Neuronal stem cell (in vitro differentiated cells): ENCODE measurements around the gene NSF.
A peak's percentile ranks its signal among the peaks of the same experiment; 100 is the strongest.
"Not testable (repeated sequence)": the region's sequence is repeated elsewhere in the genome, so short reads cannot be mapped to it uniquely, and the experiment has no call there.

Experiments used
- DNase-seq: peaks from one replicate; pipeline ENCODE4 v3.0.0-alpha.2; 2013; ENCODE audit warnings: low spot score
- H2AFZ ChIP-seq: one replicate; pipeline ENCODE4 v1.6.1; 2013; ENCODE audit warnings: mild to moderate bottlenecking, low read length, inconsistent platforms
- H2AK5ac ChIP-seq: 2 replicates; pipeline ENCODE4 v1.6.1; 2013; ENCODE audit warnings: low read depth, mild to moderate bottlenecking, inconsistent platforms, low read length, moderate library complexity, mixed read lengths
- H2BK120ac ChIP-seq: 2 replicates; pipeline ENCODE4 v1.6.1; 2013; ENCODE audit warnings: low read depth, mild to moderate bottlenecking, inconsistent platforms, low read length, moderate library complexity, mixed read lengths
- H2BK12ac ChIP-seq: one replicate; pipeline ENCODE4 v1.6.1; 2013; ENCODE audit warnings: low read length, inconsistent platforms
- H2BK15ac ChIP-seq: 2 replicates; pipeline ENCODE4 v1.6.1; 2013; ENCODE audit warnings: mild to moderate bottlenecking, low read length, inconsistent platforms, mixed read lengths
- H2BK5ac ChIP-seq: one replicate; pipeline ENCODE4 v1.6.1; 2013; ENCODE audit warnings: inconsistent platforms, mild to moderate bottlenecking, low read length, moderate library complexity
- H3K14ac ChIP-seq: one replicate; pipeline ENCODE4 v1.6.1; 2013; ENCODE audit warnings: low read length, inconsistent platforms
- H3K18ac ChIP-seq: 2 replicates; pipeline ENCODE4 v1.6.1; 2013; ENCODE audit warnings: low read length, inconsistent platforms
- H3K23ac ChIP-seq: 2 replicates; pipeline ENCODE4 v1.6.1; 2013; ENCODE audit warnings: low read depth, mild to moderate bottlenecking, mixed read lengths, low read length, inconsistent platforms; ENCODE audit not compliant: poor library complexity
- H3K27ac ChIP-seq: replicated peaks from 3 replicates; pipeline ENCODE4 v1.5.1; 2013; ENCODE audit warnings: low read length, inconsistent platforms
- H3K27me3 ChIP-seq, 3 experiments: 2 replicates each; pipeline ENCODE4 v1.6.1; 2013; ENCODE audit warnings: low read length in 3 of 3, mild to moderate bottlenecking in 2 of 3, inconsistent platforms in 1 of 3, low read depth in 1 of 3, mixed read lengths in 1 of 3, moderate library complexity in 1 of 3; ENCODE audit not compliant: control insufficient read depth in 3 of 3, insufficient read depth in 3 of 3
- H3K36me3 ChIP-seq, 2 donors: replicated peaks in 1 of 2; 2 replicates each; pipeline ENCODE4 v1.6.1; 2013; ENCODE audit warnings: low read length in 2 of 2; ENCODE audit not compliant: control insufficient read depth in 2 of 2, insufficient read depth in 2 of 2
- H3K4ac ChIP-seq: 2 replicates; pipeline ENCODE4 v1.6.1; 2013; ENCODE audit warnings: inconsistent platforms, mild to moderate bottlenecking, low read length, moderate library complexity
- H3K4me1 ChIP-seq, 2 donors: 1 replicate in 1 of 2; 2 replicates in 1 of 2; pipeline ENCODE4 v1.6.1; 2013; ENCODE audit warnings: low read length in 2 of 2, low read depth in 1 of 2; ENCODE audit not compliant: control insufficient read depth in 2 of 2, insufficient read depth in 1 of 2
- H3K4me2 ChIP-seq: one replicate; pipeline ENCODE4 v1.6.1; 2013; ENCODE audit warnings: mild to moderate bottlenecking, low read length, inconsistent platforms; ENCODE audit not compliant: insufficient read depth, poor library complexity, severe bottlenecking
- H3K4me3 ChIP-seq, 2 donors: 2 replicates each; pipeline ENCODE4 v1.5.1; 2013; ENCODE audit warnings: low read length in 2 of 2, mild to moderate bottlenecking in 2 of 2, inconsistent platforms in 1 of 2, moderate library complexity in 1 of 2
- H3K79me1 ChIP-seq: one replicate; pipeline ENCODE4 v1.6.1; 2013; ENCODE audit warnings: low read depth, mild to moderate bottlenecking, inconsistent platforms, low read length, moderate library complexity
- H3K9ac ChIP-seq: one replicate; pipeline ENCODE4 v1.6.1; 2013; ENCODE audit warnings: mild to moderate bottlenecking, low read depth, low read length, inconsistent platforms; ENCODE audit not compliant: poor library complexity
- H3K9me3 ChIP-seq, 2 donors: replicated peaks in 1 of 2; 2 replicates each; pipeline versions ENCODE3 to v1.6.1; 2013; ENCODE audit warnings: low read length in 2 of 2, mild to moderate bottlenecking in 2 of 2, inconsistent platforms in 1 of 2, low read depth in 1 of 2, mixed read lengths in 1 of 2, moderate library complexity in 1 of 2; ENCODE audit not compliant: control insufficient read depth in 2 of 2, insufficient read depth in 1 of 2
- H4K8ac ChIP-seq: one replicate; pipeline ENCODE4 v1.6.1; 2013; ENCODE audit warnings: low read depth, mild to moderate bottlenecking, inconsistent platforms, low read length, moderate library complexity
- H4K91ac ChIP-seq: one replicate; pipeline ENCODE4 v1.6.1; 2013; ENCODE audit warnings: low read length, low read depth, mild to moderate bottlenecking, inconsistent platforms; ENCODE audit not compliant: poor library complexity
- WGBS, 2 donors: extraction: QIAGEN DNeasy Blood & Tissue Kit; methylation state at CpG; one replicate each; pipeline ENCODE4 v1.1.7; 2013; ENCODE audit warnings: missing lambda C conversion rate in 2 of 2, mixed read lengths in 1 of 2; ENCODE audit not compliant: insufficient read length in 2 of 2, insufficient replicate concordance in 1 of 2; ENCODE audit errors: extremely low coverage in 2 of 2; 5-methylcytosine and 5-hydroxymethylcytosine counted together

The NSF gene

DNA sequence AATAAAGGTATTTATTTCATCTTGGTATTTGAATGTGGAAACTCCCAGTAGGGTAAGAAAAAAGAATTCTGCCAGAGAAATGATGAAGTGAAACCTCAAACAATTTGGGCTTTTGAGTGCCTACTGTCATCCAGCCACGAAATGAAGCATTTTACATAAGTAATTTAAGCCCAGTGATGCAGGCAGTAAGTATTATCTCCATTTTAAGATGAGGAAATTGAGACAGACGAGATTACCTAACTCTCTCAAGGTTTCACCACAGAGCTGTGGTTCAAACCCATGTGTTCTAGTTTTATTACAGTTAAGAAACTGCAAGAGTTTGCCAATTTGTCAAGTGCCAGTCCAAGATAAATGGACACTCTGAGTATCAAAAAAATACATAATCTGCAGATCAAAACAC lies 24.2 kb upstream of the NSF start:
- H3K18ac ChIP-seq, H2BK5ac ChIP-seq: not testable (repeated sequence)

GRCh38 chr17:46566980-46567379 lies 23.5 kb upstream of the NSF start:
- no CpG with 5 or more reads among the region's 1 CpG for WGBS, 2 donors
- not testable (repeated sequence) for H2AK5ac ChIP-seq, H3K4me2 ChIP-seq

More for the DNA sequence above, 24.2 kb upstream of the NSF start:
- H2BK120ac ChIP-seq, H3K4me3 ChIP-seq, H3K23ac ChIP-seq, H2BK15ac ChIP-seq, DNase-seq, H3K36me3 ChIP-seq, H3K27me3 ChIP-seq, H2BK12ac ChIP-seq, H3K9ac ChIP-seq, H3K4ac ChIP-seq, H3K4me1 ChIP-seq, H3K14ac ChIP-seq, H4K8ac ChIP-seq, H3K79me1 ChIP-seq, H4K91ac ChIP-seq, H3K4me2 ChIP-seq, H2AK5ac ChIP-seq, H3K9me3 ChIP-seq, H2AFZ ChIP-seq, H3K27ac ChIP-seq: not testable (repeated sequence)
- whole genome bisulfite sequencing, 2 donors, result no CpG with 5 or more reads among the region's 2 CpGs

DNA sequence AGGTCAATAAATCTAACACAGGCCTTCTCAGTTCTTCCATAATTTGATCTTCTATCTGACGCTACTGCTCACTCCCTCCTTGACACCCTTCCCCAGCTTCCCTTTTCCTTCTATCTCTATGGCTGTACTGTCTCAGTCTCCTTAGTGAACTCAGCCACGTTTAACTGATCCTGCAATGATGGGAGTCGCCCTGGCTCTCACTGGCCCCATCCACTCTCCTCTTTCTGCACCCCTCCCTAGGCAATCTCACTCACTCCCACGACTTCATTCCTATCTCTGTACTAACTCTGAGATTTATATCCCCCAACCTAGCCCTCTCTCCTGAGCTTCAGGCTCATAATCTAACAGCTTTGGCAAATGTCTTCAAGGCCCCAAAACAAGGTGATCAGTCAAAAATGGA lies 18.7 kb upstream of the NSF start:
- H2BK12ac ChIP-seq, H3K9ac ChIP-seq, H3K9me3 ChIP-seq, H3K36me3 ChIP-seq, H3K14ac ChIP-seq, H2BK15ac ChIP-seq, H2BK5ac ChIP-seq, H3K4ac ChIP-seq, H4K91ac ChIP-seq, DNase-seq, H3K4me1 ChIP-seq, H2AK5ac ChIP-seq, H3K79me1 ChIP-seq, H3K27ac ChIP-seq, H3K4me3 ChIP-seq, H3K23ac ChIP-seq, H3K4me2 ChIP-seq, H2BK120ac ChIP-seq, H4K8ac ChIP-seq, H3K18ac ChIP-seq, H3K27me3 ChIP-seq, H2AFZ ChIP-seq: not testable (repeated sequence)
- WGBS, 2 donors, result no CpG with 5 or more reads among the region's 4 CpGs

More at GRCh38 chr17:46566980-46567379, 23.5 kb upstream of the NSF start:
- not testable (repeated sequence) for H4K8ac ChIP-seq, H3K27ac ChIP-seq, H3K18ac ChIP-seq, H2AFZ ChIP-seq, H2BK120ac ChIP-seq, H4K91ac ChIP-seq, H3K9me3 ChIP-seq, H3K4ac ChIP-seq, H3K27me3 ChIP-seq, H3K9ac ChIP-seq, DNase-seq, H2BK15ac ChIP-seq, H2BK5ac ChIP-seq, H3K79me1 ChIP-seq, H3K23ac ChIP-seq, H3K14ac ChIP-seq, H3K36me3 ChIP-seq, H3K4me1 ChIP-seq, H2BK12ac ChIP-seq, H3K4me3 ChIP-seq

DNA sequence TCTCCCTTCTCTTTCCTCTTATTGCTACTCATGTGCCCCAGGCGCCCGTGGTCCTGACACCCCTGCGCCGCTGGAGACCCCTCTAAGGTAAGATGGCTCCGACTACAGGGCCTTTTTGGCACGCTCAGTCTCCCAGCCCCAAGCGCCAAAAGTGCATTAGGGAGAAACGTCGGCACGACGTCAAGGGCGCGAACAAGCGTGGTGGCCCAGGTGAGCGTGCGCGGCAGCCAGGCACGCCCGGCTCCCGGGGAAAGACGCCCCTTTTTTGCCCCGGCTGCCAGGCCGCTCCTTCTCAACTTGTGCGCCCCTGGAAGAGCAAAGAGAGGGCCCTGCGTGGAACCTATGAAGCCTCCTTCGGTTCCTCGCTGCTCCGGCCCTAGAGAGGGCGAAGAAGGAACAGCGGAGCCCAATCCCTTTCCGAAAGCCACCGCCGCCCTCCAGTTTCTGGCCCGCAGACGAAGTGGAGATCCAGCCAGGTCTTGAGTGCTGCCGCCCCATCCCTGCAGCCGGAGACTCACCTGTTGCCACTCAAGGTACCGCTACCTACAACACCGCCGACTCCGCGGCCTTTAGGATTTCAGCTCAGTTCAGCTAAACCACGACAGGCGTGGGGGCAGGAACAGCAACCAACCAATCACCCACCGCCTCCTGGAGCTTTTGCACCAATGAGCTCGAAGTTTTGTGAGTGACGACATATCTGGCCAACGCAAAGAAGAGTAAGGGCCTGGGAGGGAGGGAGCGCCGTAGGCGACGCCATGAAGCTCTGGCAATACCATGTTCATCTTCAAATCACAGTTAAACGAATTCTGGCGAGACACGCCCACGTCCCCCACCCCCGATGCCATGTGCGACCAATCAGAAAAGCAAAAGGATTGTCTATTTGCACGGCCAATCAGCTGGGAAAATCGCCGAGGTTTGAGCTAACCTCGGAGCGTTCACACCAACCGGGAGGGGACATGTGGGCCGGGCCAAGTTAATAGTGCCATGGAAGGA lies 11.1 kb upstream of the NSF start, which contains the start of gene ARL17A:
Gene ARL17A, minus strand, starts transcription at position 609 of the 993 bp plus-strand sequence. CDS start 3,369 bp downstream, outside the sequence.
- not testable (repeated sequence) for H3K36me3 ChIP-seq, H3K4me2 ChIP-seq, H3K23ac ChIP-seq, H3K79me1 ChIP-seq, H4K91ac ChIP-seq, H3K4me3 ChIP-seq, H2BK120ac ChIP-seq, H3K4ac ChIP-seq, H3K4me1 ChIP-seq, H3K9ac ChIP-seq, H2BK5ac ChIP-seq, H2BK12ac ChIP-seq, H2AK5ac ChIP-seq, H2BK15ac ChIP-seq, H3K27me3 ChIP-seq, H3K9me3 ChIP-seq, H3K27ac ChIP-seq, H3K14ac ChIP-seq, H3K18ac ChIP-seq, H4K8ac ChIP-seq, DNase-seq
- H2AFZ ChIP-seq, result peak within 1 kb of the TSS; percentile 73
- no CpG with 5 or more reads among the region's 65 CpGs for WGBS, 2 donors
